GM12892 (cell line): ENCODE results near the gene ARHGEF2.

Source experiments
- POLR2A ChIP-seq: IDR thresholded peaks from 2 replicates; pipeline ENCODE4 v1.6.1; 2011; ENCODE audit warnings: low read depth, low read length, control low read depth
- POLR2AphosphoS5 ChIP-seq: IDR thresholded peaks from 2 replicates; pipeline ENCODE4 v1.6.1; 2011; ENCODE audit warnings: low read depth, low read length, control low read depth
- TAF1 ChIP-seq: IDR thresholded peaks from 2 replicates; pipeline ENCODE4 v1.6.1; 2011; ENCODE audit warnings: low read depth, mild to moderate bottlenecking, control low read depth, low read length, borderline replicate concordance

GRCh38 chr1:155976062-155976912, 2.1 kb downstream of the ARHGEF2 start:
- TF ChIP-seq POLR2AphosphoS5 (peak; percentile 7; the same call in 1 of the 2 replicates), POLR2A (no peak), TAF1 (no peak)
